Suprapubic skin (tissue), 4 donors: Measurements from ENCODE around the gene ABTB1.

Experiments
- POLR2A ChIP-seq, 2 donors: fragments of 450-650 bp; IDR thresholded peaks; one replicate each; pipeline ENCODE4 v1.6.1; 2017; ENCODE audit warnings: antibody characterized with exemption in 2 of 2, mild to moderate bottlenecking in 2 of 2, moderate library complexity in 2 of 2
- POLR2AphosphoS5 ChIP-seq, 3 donors: sonication (generic); formaldehyde crosslinking; IDR thresholded peaks; one replicate each; pipeline ENCODE4 v1.6.1; 2017; ENCODE audit warnings: antibody characterized with exemption in 3 of 3
- TF ChIP-seq, protein P1 (sequence below), 2 donors: fragments of 200-600 bp in 1 of 2; fragments of 450-650 bp in 1 of 2; sonication (generic) in 1 of 2; IDR thresholded peaks; one replicate each; pipeline ENCODE4 v1.5.1; 2016 to 2019; ENCODE audit warnings: antibody characterized with exemption in 2 of 2, mild to moderate bottlenecking in 1 of 2, moderate library complexity in 1 of 2

DNA sequence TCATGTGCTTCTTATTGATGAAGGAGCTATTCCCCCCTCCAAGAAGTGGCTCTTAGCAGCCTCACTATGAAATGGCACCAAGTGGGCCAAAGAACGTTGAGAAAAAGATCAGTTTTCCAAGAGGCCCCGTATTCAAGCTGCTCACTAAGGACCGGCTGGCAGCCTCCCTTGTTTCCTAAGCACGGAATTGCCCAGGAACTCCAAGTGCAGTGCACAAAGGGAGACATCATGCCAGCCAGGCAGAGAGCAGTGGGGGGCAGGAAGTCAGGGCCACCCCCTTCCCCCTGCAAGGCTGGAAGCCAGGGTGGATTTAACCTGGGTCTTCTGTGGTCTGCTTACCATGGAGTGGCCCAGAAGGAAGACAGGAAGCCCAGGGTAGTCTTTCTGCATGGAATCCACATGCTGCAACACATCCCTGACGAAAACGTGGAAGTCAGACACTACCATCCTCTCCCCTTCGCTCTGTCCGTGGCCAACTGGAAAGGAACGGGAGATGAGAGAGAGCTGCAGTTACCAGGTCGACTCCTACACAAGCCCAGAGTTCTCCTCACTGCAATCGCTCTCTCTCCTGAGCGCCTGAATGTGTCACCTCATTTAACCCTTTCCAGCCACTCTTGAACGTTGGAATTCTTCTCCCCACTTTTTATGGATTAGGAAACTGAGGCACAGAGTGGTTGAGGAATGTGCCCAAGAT, 49.5 kb downstream of the ABTB1 start:
- no peak for TF ChIP-seq POLR2AphosphoS5 (IDR thresholded peaks at IDR 0.05)
- TF ChIP-seq, protein P1, sequence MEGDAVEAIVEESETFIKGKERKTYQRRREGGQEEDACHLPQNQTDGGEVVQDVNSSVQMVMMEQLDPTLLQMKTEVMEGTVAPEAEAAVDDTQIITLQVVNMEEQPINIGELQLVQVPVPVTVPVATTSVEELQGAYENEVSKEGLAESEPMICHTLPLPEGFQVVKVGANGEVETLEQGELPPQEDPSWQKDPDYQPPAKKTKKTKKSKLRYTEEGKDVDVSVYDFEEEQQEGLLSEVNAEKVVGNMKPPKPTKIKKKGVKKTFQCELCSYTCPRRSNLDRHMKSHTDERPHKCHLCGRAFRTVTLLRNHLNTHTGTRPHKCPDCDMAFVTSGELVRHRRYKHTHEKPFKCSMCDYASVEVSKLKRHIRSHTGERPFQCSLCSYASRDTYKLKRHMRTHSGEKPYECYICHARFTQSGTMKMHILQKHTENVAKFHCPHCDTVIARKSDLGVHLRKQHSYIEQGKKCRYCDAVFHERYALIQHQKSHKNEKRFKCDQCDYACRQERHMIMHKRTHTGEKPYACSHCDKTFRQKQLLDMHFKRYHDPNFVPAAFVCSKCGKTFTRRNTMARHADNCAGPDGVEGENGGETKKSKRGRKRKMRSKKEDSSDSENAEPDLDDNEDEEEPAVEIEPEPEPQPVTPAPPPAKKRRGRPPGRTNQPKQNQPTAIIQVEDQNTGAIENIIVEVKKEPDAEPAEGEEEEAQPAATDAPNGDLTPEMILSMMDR (IDR thresholded peaks at IDR 0.05): no peak
- no peak for TF ChIP-seq POLR2A (IDR thresholded peaks at IDR 0.05)
